Mammary epithelial cell (primary cell): ENCODE results near the gene TCF15.

Experiments used
- EZH2 ChIP-seq: IDR thresholded peaks from 2 replicates; pipeline ENCODE4 v1.6.1; 2012; ENCODE audit warnings: low read length, inconsistent platforms, borderline replicate concordance
- TF ChIP-seq, protein P1 (sequence below), 2 donors: IDR thresholded peaks in 1 of 2; conservative IDR thresholded peaks in 1 of 2; 2 replicates each; pipeline ENCODE4 v1.5.1; 2011 to 2012; ENCODE audit warnings: inconsistent platforms in 2 of 2, low read length in 2 of 2, mild to moderate bottlenecking in 2 of 2, control low read depth in 1 of 2, low read depth in 1 of 2; ENCODE audit not compliant: insufficient read depth in 1 of 2; ENCODE audit errors: extremely low read depth in 1 of 2

DNA sequence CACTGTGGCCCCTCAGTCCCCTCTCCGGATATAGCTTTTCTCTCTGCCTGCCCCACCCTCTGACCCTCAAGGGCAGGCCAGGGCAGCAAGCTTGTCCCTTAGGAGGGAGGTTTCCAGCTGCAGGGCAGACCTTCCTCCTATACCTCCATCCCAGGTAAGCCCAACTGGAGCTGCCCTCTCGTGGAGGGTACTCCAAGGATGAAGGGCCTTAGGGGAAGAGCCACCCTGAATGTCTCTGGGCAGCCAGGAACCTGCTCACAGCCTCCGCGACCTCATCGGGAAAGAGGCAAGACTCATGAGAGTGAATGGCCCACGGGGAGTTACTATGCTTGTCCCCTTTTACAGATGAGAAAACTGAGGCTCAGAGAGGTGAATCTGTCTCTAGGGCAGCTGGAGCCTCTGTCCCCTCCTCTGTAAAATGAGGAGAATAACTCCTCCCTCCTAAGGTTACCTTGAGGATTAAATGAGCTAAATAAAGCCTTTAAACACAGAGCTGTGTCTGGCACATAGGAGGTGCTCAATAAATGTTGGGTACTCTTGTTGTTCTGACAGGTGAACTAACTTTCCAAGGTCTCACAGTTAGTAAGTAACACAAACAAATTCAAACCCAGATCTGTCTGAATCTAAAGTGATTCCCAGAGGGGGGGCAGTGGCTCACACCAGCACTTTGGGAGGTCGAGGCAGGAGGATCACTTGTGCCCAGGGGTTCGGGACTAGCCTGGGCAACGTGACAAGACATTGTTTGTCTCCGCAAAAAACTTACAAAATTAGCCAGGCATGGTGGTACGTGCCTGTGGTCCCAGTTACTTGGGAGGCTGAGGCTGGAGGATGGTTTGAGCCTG, 30.8 kb upstream of the TCF15 start:
- TF ChIP-seq, protein P1, sequence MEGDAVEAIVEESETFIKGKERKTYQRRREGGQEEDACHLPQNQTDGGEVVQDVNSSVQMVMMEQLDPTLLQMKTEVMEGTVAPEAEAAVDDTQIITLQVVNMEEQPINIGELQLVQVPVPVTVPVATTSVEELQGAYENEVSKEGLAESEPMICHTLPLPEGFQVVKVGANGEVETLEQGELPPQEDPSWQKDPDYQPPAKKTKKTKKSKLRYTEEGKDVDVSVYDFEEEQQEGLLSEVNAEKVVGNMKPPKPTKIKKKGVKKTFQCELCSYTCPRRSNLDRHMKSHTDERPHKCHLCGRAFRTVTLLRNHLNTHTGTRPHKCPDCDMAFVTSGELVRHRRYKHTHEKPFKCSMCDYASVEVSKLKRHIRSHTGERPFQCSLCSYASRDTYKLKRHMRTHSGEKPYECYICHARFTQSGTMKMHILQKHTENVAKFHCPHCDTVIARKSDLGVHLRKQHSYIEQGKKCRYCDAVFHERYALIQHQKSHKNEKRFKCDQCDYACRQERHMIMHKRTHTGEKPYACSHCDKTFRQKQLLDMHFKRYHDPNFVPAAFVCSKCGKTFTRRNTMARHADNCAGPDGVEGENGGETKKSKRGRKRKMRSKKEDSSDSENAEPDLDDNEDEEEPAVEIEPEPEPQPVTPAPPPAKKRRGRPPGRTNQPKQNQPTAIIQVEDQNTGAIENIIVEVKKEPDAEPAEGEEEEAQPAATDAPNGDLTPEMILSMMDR (conservative IDR thresholded peaks at IDR 0.05 in 1 of 2, IDR thresholded peaks at IDR 0.05 in 1 of 2; ENCODE audit: extremely low read depth in 1 of 2, insufficient read depth in 1 of 2, low read depth in 1 of 2, low read length in 2 of 2): no peak
- no peak for TF ChIP-seq EZH2
